HepG2 (cell line): ENCODE measurements around the gene DNAH9. TPM values are rescaled to one million over a fixed set of nuclear protein-coding genes. Genes with fewer than 3 reads are reported as not detected.

Source experiments
- AHDC1 ChIP-seq: sonication (generic); formaldehyde crosslinking; IDR thresholded peaks from 2 replicates; pipeline ENCODE4 v1.5.1; 2020; ENCODE audit warnings: mild to moderate bottlenecking, missing genetic modification reagents, borderline replicate concordance
- ARID5B ChIP-seq: IDR thresholded peaks from 2 replicates; pipeline ENCODE4 v1.4.0; 2020; ENCODE audit warnings: mild to moderate bottlenecking, missing genetic modification reagents
- CREM ChIP-seq, 2 experiments: sonication (generic) in 1 of 2; formaldehyde crosslinking in 1 of 2; IDR thresholded peaks; 2 replicates each; pipeline versions ENCODE4 v1.4.0 to v1.6.1; 2016 to 2020; ENCODE audit warnings: antibody characterized with exemption in 1 of 2, mild to moderate bottlenecking in 1 of 2, missing genetic modification reagents in 1 of 2
- FOSL2 ChIP-seq: sonication (generic); formaldehyde crosslinking; IDR thresholded peaks from 2 replicates; pipeline ENCODE4 v1.4.0; 2020; ENCODE audit warnings: missing genetic modification reagents
- GATAD2A ChIP-seq: IDR thresholded peaks from 2 replicates; pipeline ENCODE4 v1.6.1; 2016
- MXI1 ChIP-seq: IDR thresholded peaks from 3 replicates; pipeline ENCODE4 v1.6.1; 2012; ENCODE audit warnings: low read depth, low read length, inconsistent platforms, borderline replicate concordance
- NCOA2 ChIP-seq: sonication (generic); formaldehyde crosslinking; IDR thresholded peaks from 2 replicates; pipeline ENCODE4 v1.8.0; 2022; ENCODE audit warnings: inconsistent platforms
- RXRB ChIP-seq: IDR thresholded peaks from 2 replicates; pipeline ENCODE4 v1.6.1; 2016; ENCODE audit warnings: borderline replicate concordance, missing genetic modification reagents, missing compliant biosample characterization
- SIX4 ChIP-seq: sonication (generic); formaldehyde crosslinking; IDR thresholded peaks from 2 replicates; pipeline ENCODE4 v1.4.0; 2020; ENCODE audit warnings: missing genetic modification reagents
- SP4 ChIP-seq: sonication (generic); formaldehyde crosslinking; IDR thresholded peaks from 2 replicates; pipeline ENCODE4 v1.8.1; 2023; ENCODE audit warnings: mild to moderate bottlenecking, missing genetic modification reagents
- ZBTB43 ChIP-seq: sonication (generic); formaldehyde crosslinking; conservative IDR thresholded peaks from 2 replicates; pipeline ENCODE4 v1.4.0; 2020; ENCODE audit warnings: missing genetic modification reagents
- ZNF33B ChIP-seq: sonication (generic); formaldehyde crosslinking; IDR thresholded peaks from 2 replicates; pipeline ENCODE4 v1.5.1; 2020; ENCODE audit warnings: mild to moderate bottlenecking, missing genetic modification reagents
- ZSCAN22 ChIP-seq: sonication (generic); formaldehyde crosslinking; IDR thresholded peaks from 2 replicates; pipeline ENCODE4 v1.4.0; 2020; ENCODE audit warnings: mild to moderate bottlenecking, missing genetic modification reagents
- ZSCAN29 ChIP-seq: sonication (generic); formaldehyde crosslinking; conservative IDR thresholded peaks from 2 replicates; pipeline ENCODE4 v1.4.0; 2020; ENCODE audit warnings: mild to moderate bottlenecking, missing genetic modification reagents
- polyA plus RNA-seq, 8 experiments: library from polyadenylated mRNA; depleted of rRNA in 3 of 8; stranded (reverse) in 7 of 8; unstranded in 1 of 8; fragments of >200 nt; fragmentation: Illumina TruSeq in 4 of 8; extraction: Trizol in 4 of 8; gene quantifications; 2 replicates each; pipeline versions ENCODE4 v1.2.1 to v1.2.3, GENCODE V29; 2011 to 2016; ENCODE audit warnings: low read depth in 4 of 8, missing spikeins in 1 of 8, mixed read lengths in 1 of 8; ENCODE audit not compliant: insufficient read depth in 1 of 8
- total RNA-seq, 5 experiments: library from RNA; depleted of rRNA; stranded (reverse); fragments of >200 nt; fragmentation: Illumina TruSeq; extraction: Trizol; gene quantifications; 2 replicates each; pipeline ENCODE4 v1.2.3, GENCODE V29; 2016; ENCODE audit warnings: low read depth in 1 of 5
- TF ChIP-seq, protein P1 (sequence below): sonication (generic); formaldehyde crosslinking; IDR thresholded peaks from 2 replicates; pipeline ENCODE4 v1.4.0; 2020; ENCODE audit warnings: missing genetic modification reagents, borderline replicate concordance
- TF ChIP-seq, protein P2 (sequence below): sonication (generic); formaldehyde crosslinking; IDR thresholded peaks from 2 replicates; pipeline ENCODE4 v1.8.0; 2022; ENCODE audit warnings: missing genetic modification reagents, mild to moderate bottlenecking, inconsistent platforms, borderline replicate concordance

Gene DNAH9
- total and polyA plus RNA-seq, 2 of the 13 experiments (the other 11 are each of a cell fraction or from before 2014, with no cell fraction given), result not detected

DNA sequence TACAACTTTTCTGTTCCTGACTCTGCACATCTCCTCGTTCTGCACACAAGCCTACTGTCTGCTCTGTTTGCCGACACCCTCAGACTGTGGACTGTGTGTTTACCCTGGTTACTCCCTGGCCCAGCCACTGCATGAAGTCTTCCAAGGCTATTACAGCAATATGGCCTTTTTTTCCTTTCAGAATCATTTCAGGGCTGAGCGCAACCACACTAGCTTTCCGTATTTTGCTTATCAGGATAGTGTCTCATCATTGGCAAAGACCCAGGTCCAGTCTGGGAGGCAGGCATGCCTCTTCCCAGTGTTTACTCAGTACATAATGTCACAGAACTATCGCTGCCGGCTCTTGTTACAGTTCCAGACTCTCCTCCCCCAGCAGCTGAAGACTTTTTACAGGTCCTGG lies 10.1 kb downstream of the DNAH9 start (continued):
- TF ChIP-seq AHDC1 (CRISPR knock-in tag) (0 out of 2 replicates have a peak, but pooled peaks have one; percentile 44), NCOA2 (0 out of 2 replicates have a peak, but pooled peaks have one; percentile 22), ZSCAN29 (CRISPR knock-in tag) (0 out of 2 replicates have a peak, but pooled peaks have one; percentile 61), ZNF33B (no peak), FOSL2 (CRISPR knock-in tag) (peak; percentile 35), MXI1 (0 out of 3 replicates have a peak, but pooled peaks have one; percentile 33), RXRB (CRISPR knock-in tag) (no peak), CREM (IDR thresholded peaks at IDR 0.05) (0 out of 2 replicates have a peak, but pooled peaks have one; percentile 15), CREM (CRISPR knock-in tag; IDR thresholded peaks at IDR 0.05) (no peak), ARID5B (CRISPR knock-in tag) (peak; percentile 54; the same call in 1 of the 2 replicates), ZBTB43 (CRISPR knock-in tag) (0 out of 2 replicates have a peak, but pooled peaks have one; percentile 30), SP4 (CRISPR knock-in tag) (no peak), SIX4 (CRISPR knock-in tag) (peak; percentile 94), ZSCAN22 (peak; percentile 96), GATAD2A (CRISPR knock-in tag) (peak; percentile 51)
- TF ChIP-seq, protein P1, sequence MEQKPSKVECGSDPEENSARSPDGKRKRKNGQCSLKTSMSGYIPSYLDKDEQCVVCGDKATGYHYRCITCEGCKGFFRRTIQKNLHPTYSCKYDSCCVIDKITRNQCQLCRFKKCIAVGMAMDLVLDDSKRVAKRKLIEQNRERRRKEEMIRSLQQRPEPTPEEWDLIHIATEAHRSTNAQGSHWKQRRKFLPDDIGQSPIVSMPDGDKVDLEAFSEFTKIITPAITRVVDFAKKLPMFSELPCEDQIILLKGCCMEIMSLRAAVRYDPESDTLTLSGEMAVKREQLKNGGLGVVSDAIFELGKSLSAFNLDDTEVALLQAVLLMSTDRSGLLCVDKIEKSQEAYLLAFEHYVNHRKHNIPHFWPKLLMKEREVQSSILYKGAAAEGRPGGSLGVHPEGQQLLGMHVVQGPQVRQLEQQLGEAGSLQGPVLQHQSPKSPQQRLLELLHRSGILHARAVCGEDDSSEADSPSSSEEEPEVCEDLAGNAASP, result peak; percentile 30; the same call in 1 of the 2 replicates
- TF ChIP-seq, protein P2, sequence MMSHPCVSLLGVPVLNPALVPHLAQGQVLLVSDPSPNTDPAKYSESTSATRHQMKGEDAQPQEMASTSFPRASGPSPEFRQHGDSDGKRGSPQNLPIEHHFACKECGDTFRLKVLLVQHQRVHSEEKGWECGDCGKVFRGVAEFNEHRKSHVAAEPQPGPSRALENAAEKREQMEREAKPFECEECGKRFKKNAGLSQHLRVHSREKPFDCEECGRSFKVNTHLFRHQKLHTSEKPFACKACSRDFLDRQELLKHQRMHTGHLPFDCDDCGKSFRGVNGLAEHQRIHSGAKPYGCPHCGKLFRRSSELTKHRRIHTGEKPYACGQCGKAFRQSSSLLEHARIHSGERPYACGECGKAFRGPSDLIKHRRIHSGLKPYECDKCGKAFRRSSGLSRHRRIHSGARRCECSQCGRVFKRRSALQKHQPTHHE, result no peak
